Progenitor cell of endocrine pancreas (in vitro differentiated cells): ENCODE data around the gene USP10. TPM values are rescaled to one million over a fixed set of nuclear protein-coding genes. Genes with fewer than 3 reads are reported as not detected.
"Not testable (repeated sequence)": the region's sequence is repeated elsewhere in the genome, so short reads cannot be mapped to it uniquely, and the experiment has no call there.

Experiments
- DNase-seq: peaks from one replicate; pipeline ENCODE4 v3.0.0; 2021; ENCODE audit warnings: low spot score; ENCODE audit not compliant: unreplicated experiment
- H3K27ac Mint-ChIP-seq: 2 replicates; pipeline ENCODE4 v1.8.0; 2021; ENCODE audit warnings: mild to moderate bottlenecking, moderate library complexity, mixed read lengths
- H3K27me3 Mint-ChIP-seq: 2 replicates; pipeline ENCODE4 v1.8.0; 2021; ENCODE audit warnings: mixed read lengths
- H3K36me3 Mint-ChIP-seq: 2 replicates; pipeline ENCODE4 v1.8.0; 2022; ENCODE audit warnings: mixed read lengths; ENCODE audit not compliant: insufficient read depth
- H3K4me1 Mint-ChIP-seq: 2 replicates; pipeline ENCODE4 v1.8.0; 2021; ENCODE audit warnings: low read depth, mixed read lengths
- H3K4me3 Mint-ChIP-seq: 2 replicates; pipeline ENCODE4 v1.8.0; 2021; ENCODE audit warnings: low read depth, mild to moderate bottlenecking, moderate library complexity, mixed read lengths
- H3K9me3 Mint-ChIP-seq: 2 replicates; pipeline ENCODE4 v1.8.0; 2021; ENCODE audit warnings: low read depth, mixed read lengths
- CTCF ChIP-seq: fragments of 200-600 bp; sonication (generic); IDR thresholded peaks from one replicate; pipeline ENCODE4 v1.5.0; 2021; ENCODE audit warnings: antibody characterized with exemption, mild to moderate bottlenecking; ENCODE audit not compliant: unreplicated experiment
- total RNA-seq: library from RNA; stranded (reverse); gene quantifications from 2 replicates; pipeline ENCODE4 v1.2.1, GENCODE V29; 2021

Gene USP10
- total RNA-seq, 1 donor from 2014 or later = 139 TPM

DNA sequence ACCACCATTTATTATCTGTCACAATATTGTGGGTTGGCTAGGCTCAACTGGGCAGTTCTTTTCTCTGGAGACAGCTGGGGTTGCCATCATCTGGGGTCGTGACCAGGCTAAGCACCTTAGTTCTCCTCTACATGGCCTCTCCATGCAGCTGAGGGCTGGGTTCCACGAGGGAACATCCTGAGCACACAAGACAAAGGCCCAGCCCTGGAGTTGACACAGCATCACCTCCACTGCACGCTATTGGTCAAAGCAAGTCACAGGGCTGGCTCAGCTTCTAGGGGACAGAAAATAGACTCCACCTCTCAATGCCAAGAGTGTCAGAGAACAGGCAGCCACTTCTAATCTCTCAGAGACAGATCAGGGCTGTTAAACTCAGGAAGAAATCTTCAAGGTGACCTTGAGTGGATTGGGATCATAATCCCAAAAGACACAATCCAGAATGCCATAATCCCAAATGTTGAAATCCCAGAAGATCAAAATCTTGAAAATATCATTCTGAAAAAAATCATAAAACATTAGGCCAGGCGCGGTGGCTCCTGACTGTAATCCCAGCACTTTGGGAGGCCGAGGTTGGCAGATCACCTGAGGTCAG, 13.0 kb upstream of the USP10 start:
- TF ChIP-seq CTCF = no peak
- Mint-ChIP-seq H3K4me3 (no peak overlapping the region), H3K27ac (no peak overlapping the region), H3K36me3 (no peaks in the 10 kb centered on the region), H3K9me3 (no peaks in the 10 kb centered on the region), H3K4me1 (peaks cover 15% of the 10 kb centered on the region), H3K27me3 (peaks cover 15% of the 10 kb centered on the region)
- no peak for DNase-seq

DNA sequence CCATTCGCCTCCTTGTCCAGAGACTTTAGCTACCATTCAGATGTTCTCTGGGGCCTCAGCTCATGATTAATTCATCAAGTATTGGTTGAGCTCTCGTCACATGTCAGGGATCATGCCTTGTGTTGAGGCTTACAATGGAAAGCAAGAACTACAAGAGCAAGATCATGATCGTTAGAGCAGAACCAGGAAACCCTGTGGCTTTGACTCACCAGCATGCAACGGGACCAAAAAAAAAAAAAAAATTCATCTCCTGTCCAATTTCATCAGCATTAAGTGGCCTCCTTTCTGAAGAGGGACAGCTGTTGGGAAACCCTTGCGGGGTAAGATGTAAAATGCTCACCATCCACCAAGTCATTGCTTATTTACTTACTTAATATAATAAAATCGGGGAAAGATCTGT, 12.1 kb upstream of the USP10 start:
- no peak for DNase-seq
- peaks cover 15% of the 10 kb centered on the region for H3K27me3 Mint-ChIP-seq
- no peaks in the 10 kb centered on the region for H3K36me3 Mint-ChIP-seq
- peaks cover 15% of the 10 kb centered on the region for H3K4me1 Mint-ChIP-seq
- H3K27ac Mint-ChIP-seq = no peak overlapping the region
- no peak overlapping the region for H3K4me3 Mint-ChIP-seq
- no peak for TF ChIP-seq CTCF
- H3K9me3 Mint-ChIP-seq = no peaks in the 10 kb centered on the region

GRCh38 chr16:84688163-84688562, 11.6 kb upstream of the USP10 start:
- not testable (repeated sequence) for H3K9me3 Mint-ChIP-seq, H3K36me3 Mint-ChIP-seq, DNase-seq, H3K4me3 Mint-ChIP-seq, H3K27ac Mint-ChIP-seq
- peaks cover 15% of the 10 kb centered on the region for H3K4me1 Mint-ChIP-seq
- peaks cover 15% of the 10 kb centered on the region for H3K27me3 Mint-ChIP-seq

- Mint-ChIP-seq H3K9me3 (no peaks in the 10 kb centered on the region), H3K36me3 (no peaks in the 10 kb centered on the region), H3K4me1 (peaks cover 15% of the 10 kb centered on the region), H3K27me3 (peaks cover 10% of the 10 kb centered on the region), H3K27ac (peak overlapping the region; percentile 4), H3K4me3 (no peak overlapping the region)
- no peak for TF ChIP-seq CTCF
- no peak for DNase-seq
Measured at GRCh38 chr16:84689111-84689510, 10.7 kb upstream of the USP10 start.

DNA sequence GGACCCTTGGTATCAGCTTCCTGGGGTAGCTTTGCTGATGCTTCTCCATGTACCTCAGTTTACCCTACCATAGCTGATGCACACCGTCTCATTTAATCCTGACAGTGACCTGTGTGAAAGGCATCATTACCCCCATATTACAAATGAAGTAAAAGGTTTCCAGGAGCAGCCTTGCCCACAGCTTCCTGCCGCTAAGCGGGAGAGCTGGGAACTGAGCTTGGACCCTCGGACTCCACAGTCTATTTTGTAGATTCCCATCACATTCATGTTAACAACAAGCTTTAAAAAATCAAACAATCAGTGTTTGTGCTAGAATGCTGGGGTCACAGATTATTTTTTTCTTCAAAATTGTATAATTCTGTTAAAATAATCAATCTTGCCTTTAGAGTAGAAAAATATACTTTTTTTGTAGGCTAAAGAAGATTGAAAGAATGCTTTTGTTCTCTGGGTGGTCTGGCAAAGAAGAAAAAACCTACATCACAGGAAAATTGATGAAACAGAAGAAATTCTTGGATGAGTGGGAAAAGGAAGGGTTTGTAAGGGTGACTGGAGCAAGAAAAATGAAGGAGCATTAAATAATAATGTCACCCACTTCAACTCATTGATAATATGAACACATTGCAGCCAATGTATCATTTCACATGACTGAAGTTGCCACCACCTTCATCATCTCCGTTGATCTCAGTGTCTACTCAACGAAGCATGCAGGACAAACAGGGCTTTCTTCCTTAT, 9.5 kb upstream of the USP10 start:
- no peak for TF ChIP-seq CTCF
- peaks cover 15% of the 10 kb centered on the region for H3K4me1 Mint-ChIP-seq
- H3K9me3 Mint-ChIP-seq = no peaks in the 10 kb centered on the region
- H3K4me3 Mint-ChIP-seq = no peak overlapping the region
- DNase-seq = no peak
- H3K36me3 Mint-ChIP-seq = no peaks in the 10 kb centered on the region
- no peaks in the 10 kb centered on the region for H3K27me3 Mint-ChIP-seq
- H3K27ac Mint-ChIP-seq = no peak overlapping the region
